Measurements from ENCODE around the gene VDR.
"Not testable (repeated sequence)": the region's sequence is repeated elsewhere in the genome, so short reads cannot be mapped to it uniquely, and the experiment has no call there.

The VDR gene

DNA sequence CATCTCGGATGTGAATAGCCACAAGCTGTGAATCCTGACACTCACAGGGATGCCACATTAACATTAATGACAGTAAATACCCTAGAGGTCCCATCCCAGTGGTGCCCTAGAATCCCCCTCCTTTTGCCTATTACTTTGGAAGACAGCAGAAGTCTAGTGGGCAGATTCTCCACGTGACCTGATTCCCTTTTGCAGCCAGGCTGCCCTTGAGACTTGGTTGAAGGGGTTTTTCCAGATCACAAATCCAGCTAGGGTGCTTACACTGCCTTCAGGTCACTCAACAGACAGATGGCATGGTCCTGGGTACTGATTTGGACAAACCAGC, 93.8 kb downstream of the VDR start:
- ATAC-seq, result no peak
- TF ChIP-seq TOX (CRISPR knock-in tag; IDR thresholded peaks at IDR 0.05; ENCODE audit: borderline replicate concordance) (no peak), ESRRG (CRISPR knock-in tag; IDR thresholded peaks at IDR 0.05) (no peak), SNAI2 (CRISPR knock-in tag; IDR thresholded peaks at IDR 0.05) (no peak)
- TF ChIP-seq, protein P1, sequence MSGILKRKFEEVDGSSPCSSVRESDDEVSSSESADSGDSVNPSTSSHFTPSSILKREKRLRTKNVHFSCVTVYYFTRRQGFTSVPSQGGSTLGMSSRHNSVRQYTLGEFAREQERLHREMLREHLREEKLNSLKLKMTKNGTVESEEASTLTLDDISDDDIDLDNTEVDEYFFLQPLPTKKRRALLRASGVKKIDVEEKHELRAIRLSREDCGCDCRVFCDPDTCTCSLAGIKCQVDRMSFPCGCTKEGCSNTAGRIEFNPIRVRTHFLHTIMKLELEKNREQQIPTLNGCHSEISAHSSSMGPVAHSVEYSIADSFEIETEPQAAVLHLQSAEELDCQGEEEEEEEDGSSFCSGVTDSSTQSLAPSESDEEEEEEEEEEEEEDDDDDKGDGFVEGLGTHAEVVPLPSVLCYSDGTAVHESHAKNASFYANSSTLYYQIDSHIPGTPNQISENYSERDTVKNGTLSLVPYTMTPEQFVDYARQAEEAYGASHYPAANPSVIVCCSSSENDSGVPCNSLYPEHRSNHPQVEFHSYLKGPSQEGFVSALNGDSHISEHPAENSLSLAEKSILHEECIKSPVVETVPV (CRISPR knock-in tag; IDR thresholded peaks at IDR 0.05), result no peak
- TF ChIP-seq, protein P2, sequence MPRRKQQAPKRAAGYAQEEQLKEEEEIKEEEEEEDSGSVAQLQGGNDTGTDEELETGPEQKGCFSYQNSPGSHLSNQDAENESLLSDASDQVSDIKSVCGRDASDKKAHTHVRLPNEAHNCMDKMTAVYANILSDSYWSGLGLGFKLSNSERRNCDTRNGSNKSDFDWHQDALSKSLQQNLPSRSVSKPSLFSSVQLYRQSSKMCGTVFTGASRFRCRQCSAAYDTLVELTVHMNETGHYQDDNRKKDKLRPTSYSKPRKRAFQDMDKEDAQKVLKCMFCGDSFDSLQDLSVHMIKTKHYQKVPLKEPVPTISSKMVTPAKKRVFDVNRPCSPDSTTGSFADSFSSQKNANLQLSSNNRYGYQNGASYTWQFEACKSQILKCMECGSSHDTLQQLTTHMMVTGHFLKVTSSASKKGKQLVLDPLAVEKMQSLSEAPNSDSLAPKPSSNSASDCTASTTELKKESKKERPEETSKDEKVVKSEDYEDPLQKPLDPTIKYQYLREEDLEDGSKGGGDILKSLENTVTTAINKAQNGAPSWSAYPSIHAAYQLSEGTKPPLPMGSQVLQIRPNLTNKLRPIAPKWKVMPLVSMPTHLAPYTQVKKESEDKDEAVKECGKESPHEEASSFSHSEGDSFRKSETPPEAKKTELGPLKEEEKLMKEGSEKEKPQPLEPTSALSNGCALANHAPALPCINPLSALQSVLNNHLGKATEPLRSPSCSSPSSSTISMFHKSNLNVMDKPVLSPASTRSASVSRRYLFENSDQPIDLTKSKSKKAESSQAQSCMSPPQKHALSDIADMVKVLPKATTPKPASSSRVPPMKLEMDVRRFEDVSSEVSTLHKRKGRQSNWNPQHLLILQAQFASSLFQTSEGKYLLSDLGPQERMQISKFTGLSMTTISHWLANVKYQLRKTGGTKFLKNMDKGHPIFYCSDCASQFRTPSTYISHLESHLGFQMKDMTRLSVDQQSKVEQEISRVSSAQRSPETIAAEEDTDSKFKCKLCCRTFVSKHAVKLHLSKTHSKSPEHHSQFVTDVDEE (CRISPR knock-in tag; IDR thresholded peaks at IDR 0.05), result no peak

DNA sequence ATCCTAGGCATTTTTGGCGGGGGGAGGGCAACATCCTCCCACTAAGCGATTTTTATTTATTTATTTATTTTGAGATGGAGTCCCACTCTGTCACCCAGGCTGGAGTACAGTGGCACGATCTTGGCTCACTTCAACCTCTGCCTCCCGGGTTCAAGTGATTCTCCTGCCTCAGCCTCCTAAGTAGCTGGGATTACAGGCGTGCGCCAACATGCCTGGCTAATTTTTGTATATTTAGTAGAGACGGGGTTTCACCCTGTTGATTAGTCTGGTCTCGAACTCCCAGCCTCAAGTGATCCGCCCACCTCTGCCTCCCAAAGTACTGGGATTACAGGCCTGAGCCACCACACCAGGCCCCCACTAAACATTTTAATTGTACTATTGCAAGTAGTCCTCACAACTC, 95.3 kb downstream of the VDR start:
- ATAC-seq, result not testable (repeated sequence)

DNA sequence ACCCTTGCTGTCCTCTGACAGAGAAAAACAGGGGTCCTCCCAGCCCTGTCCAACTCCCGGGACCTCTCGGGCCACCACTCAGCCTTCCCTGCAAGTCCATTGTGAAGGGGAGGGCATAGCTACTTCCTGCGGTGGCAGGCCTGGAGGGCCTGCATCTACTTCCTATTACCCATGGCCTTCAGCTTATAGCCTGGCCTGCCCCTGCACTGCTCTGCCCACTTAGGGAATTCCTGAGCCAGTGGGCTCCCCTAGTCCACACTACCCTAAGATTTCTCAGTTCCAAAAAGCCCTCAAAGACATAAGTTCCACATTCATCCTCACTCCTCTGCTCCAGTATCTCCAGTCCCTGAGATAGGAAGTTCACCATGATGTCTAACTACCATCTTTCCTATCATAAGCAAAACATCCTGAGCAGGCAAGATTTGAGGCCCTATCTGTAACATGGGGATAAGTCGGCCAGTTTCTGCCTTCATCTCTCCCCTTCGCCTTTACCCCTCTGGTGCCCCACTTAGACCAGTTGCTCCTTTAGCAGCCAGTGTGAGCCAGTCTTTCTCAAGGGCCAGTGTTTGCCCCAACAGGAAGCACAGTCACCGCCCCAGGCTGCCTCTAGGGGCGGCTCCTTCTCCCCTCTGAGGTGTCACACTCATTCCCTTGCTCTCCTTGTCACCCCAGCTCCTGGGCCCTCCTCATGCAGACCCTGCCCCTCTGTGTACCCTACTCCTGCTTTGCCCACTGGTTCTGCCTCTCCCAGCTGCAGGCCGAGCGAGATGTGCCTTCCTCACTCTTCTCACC, 96.0 kb downstream of the VDR start:
- ATAC-seq, result no peak; the same call in 2 of the 3 replicates
- TF ChIP-seq RARB (CRISPR knock-in tag; IDR thresholded peaks at IDR 0.05) (no peak), ISL1 (CRISPR knock-in tag; IDR thresholded peaks at IDR 0.05) (no peak), OSR1 (CRISPR knock-in tag; IDR thresholded peaks at IDR 0.05) (no peak), ESRRG (CRISPR knock-in tag; IDR thresholded peaks at IDR 0.05) (no peak), PPARA (CRISPR knock-in tag; IDR thresholded peaks at IDR 0.05; ENCODE audit: borderline replicate concordance) (no peak), GLIS3 (CRISPR knock-in tag; IDR thresholded peaks at IDR 0.05) (no peak), BACH2 (CRISPR knock-in tag; IDR thresholded peaks at IDR 0.05; ENCODE audit: borderline replicate concordance) (no peak), ZFP3 (CRISPR knock-in tag; IDR thresholded peaks at IDR 0.05) (no peak), ZNF8 (CRISPR knock-in tag; IDR thresholded peaks at IDR 0.05) (no peak)
- TF ChIP-seq, protein P3, sequence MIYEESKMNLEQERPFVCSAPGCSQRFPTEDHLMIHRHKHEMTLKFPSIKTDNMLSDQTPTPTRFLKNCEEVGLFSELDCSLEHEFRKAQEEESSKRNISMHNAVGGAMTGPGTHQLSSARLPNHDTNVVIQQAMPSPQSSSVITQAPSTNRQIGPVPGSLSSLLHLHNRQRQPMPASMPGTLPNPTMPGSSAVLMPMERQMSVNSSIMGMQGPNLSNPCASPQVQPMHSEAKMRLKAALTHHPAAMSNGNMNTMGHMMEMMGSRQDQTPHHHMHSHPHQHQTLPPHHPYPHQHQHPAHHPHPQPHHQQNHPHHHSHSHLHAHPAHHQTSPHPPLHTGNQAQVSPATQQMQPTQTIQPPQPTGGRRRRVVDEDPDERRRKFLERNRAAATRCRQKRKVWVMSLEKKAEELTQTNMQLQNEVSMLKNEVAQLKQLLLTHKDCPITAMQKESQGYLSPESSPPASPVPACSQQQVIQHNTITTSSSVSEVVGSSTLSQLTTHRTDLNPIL (CRISPR knock-in tag; IDR thresholded peaks at IDR 0.05; ENCODE audit: low read depth), result no peak
- TF ChIP-seq, protein P4, sequence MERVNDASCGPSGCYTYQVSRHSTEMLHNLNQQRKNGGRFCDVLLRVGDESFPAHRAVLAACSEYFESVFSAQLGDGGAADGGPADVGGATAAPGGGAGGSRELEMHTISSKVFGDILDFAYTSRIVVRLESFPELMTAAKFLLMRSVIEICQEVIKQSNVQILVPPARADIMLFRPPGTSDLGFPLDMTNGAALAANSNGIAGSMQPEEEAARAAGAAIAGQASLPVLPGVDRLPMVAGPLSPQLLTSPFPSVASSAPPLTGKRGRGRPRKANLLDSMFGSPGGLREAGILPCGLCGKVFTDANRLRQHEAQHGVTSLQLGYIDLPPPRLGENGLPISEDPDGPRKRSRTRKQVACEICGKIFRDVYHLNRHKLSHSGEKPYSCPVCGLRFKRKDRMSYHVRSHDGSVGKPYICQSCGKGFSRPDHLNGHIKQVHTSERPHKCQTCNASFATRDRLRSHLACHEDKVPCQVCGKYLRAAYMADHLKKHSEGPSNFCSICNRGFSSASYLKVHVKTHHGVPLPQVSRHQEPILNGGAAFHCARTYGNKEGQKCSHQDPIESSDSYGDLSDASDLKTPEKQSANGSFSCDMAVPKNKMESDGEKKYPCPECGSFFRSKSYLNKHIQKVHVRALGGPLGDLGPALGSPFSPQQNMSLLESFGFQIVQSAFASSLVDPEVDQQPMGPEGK (CRISPR knock-in tag; IDR thresholded peaks at IDR 0.05; ENCODE audit: borderline replicate concordance), result no peak
- TF ChIP-seq, protein P1 (CRISPR knock-in tag; IDR thresholded peaks at IDR 0.05), result no peak

DNA sequence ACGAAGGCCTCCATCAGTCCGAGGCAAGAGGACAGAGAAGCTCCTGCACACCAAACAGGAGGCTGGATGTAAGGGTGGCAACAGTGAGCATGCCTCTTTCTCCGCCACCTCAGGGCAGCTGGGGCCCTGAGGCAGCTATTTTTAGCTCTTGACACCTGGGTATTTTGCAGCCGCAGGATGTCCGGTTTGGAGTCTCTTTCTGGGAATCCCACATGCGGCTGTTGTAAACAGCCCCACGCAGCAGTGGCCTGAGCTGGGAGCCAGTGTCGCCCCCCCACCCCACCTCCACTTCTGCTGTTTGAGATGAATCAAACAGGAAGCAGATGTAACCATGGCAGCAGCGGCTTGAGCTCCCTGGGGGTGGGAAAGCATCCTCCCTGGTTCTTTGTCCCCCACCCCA, 96.7 kb downstream of the VDR start:
- no peak for TF ChIP-seq ISL1 (CRISPR knock-in tag; IDR thresholded peaks at IDR 0.05)
- no peak for TF ChIP-seq ZNF70 (CRISPR knock-in tag; IDR thresholded peaks at IDR 0.05)
- no peak for TF ChIP-seq TOX (CRISPR knock-in tag; IDR thresholded peaks at IDR 0.05; ENCODE audit: borderline replicate concordance)
- no peak for TF ChIP-seq BACH2 (CRISPR knock-in tag; IDR thresholded peaks at IDR 0.05; ENCODE audit: borderline replicate concordance)
- no peak for TF ChIP-seq ZNF565 (CRISPR knock-in tag; conservative IDR thresholded peaks at IDR 0.05; ENCODE audit: low read depth)
- TF ChIP-seq ZC3H10 (CRISPR knock-in tag; IDR thresholded peaks at IDR 0.05), result no peak
- TF ChIP-seq CSDC2 (CRISPR knock-in tag; IDR thresholded peaks at IDR 0.05), result no peak
- no peak for TF ChIP-seq ARNTL (CRISPR knock-in tag; IDR thresholded peaks at IDR 0.05; ENCODE audit: borderline replicate concordance, low read depth)
- no peak for TF ChIP-seq ZNF8 (CRISPR knock-in tag; IDR thresholded peaks at IDR 0.05)
- TF ChIP-seq ZFP30 (CRISPR knock-in tag; IDR thresholded peaks at IDR 0.05), result no peak
- TF ChIP-seq RARB (CRISPR knock-in tag; IDR thresholded peaks at IDR 0.05), result no peak
- no peak for TF ChIP-seq GLIS3 (CRISPR knock-in tag; IDR thresholded peaks at IDR 0.05)
- no peak for TF ChIP-seq SNAI2 (CRISPR knock-in tag; IDR thresholded peaks at IDR 0.05)
- no peak for TF ChIP-seq TCF4 (CRISPR knock-in tag; IDR thresholded peaks at IDR 0.05; ENCODE audit: borderline replicate concordance)
- TF ChIP-seq OSR1 (CRISPR knock-in tag; IDR thresholded peaks at IDR 0.05), result no peak
- TF ChIP-seq, protein P5, sequence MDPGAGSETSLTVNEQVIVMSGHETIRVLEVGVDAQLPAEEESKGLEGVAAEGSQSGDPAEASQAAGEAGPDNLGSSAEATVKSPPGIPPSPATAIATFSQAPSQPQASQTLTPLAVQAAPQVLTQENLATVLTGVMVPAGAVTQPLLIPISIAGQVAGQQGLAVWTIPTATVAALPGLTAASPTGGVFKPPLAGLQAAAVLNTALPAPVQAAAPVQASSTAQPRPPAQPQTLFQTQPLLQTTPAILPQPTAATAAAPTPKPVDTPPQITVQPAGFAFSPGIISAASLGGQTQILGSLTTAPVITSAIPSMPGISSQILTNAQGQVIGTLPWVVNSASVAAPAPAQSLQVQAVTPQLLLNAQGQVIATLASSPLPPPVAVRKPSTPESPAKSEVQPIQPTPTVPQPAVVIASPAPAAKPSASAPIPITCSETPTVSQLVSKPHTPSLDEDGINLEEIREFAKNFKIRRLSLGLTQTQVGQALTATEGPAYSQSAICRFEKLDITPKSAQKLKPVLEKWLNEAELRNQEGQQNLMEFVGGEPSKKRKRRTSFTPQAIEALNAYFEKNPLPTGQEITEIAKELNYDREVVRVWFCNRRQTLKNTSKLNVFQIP (CRISPR knock-in tag; IDR thresholded peaks at IDR 0.05; ENCODE audit: borderline replicate concordance, low read depth), result no peak
- peak; percentile 1; the same call in 1 of the 3 replicates for ATAC-seq
